Right hindlimb (tissue), 1 donor: ENCODE measurements around the gene STOML1.

ENCODE experiments used
- DNase-seq: peaks from one replicate; pipeline ENCODE4 v3.0.0-alpha.2; 2018

The STOML1 gene

GRCh38 chr15:74019734-74020133 lies 27.6 kb upstream of the STOML1 start:
- DNase-seq, result no peak

DNA sequence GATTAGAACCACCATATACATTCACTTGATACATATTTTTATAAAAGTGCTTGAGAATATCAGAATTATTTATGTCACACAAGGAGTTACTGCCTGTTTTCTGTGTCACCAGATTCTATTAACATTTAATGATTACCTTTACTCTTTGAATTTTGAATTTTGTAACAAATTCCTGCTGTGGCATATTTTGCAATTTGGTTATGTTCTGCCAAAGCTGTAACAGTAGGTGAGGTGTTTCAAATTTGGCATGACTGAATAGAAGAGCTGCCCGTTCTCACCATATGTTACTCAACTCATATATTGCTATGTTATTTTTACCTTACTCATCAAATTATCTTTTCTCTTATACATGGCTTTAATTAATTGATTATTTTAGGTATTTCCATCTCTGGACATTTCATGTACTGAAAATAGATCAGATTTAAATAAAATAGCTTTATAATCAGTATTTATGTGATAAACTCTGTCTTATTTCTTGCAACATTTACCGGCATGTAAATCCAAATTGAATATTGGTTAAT lies 21.3 kb upstream of the STOML1 start:
- DNase-seq, result no peak

DNA sequence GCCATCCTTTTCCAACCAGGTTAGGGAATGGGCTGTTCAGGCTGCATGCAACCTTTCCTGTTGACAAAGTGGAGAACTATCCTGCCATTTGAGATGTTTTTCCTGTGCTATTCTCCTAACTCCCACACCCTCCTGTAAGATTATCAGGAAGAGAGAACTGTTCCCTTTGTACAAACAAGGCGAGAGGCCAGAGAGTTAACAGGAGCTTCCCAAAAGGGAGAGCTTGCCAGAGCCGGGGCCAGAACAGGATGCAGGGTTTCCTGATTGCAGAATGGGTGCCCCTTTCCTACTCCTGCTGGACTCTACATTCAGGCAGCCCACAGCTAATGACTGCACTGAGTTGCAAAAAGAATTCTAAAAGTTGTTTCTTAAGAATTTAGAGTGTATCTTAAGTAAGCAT lies 19.5 kb upstream of the STOML1 start:
- DNase-seq, result no peak

DNA sequence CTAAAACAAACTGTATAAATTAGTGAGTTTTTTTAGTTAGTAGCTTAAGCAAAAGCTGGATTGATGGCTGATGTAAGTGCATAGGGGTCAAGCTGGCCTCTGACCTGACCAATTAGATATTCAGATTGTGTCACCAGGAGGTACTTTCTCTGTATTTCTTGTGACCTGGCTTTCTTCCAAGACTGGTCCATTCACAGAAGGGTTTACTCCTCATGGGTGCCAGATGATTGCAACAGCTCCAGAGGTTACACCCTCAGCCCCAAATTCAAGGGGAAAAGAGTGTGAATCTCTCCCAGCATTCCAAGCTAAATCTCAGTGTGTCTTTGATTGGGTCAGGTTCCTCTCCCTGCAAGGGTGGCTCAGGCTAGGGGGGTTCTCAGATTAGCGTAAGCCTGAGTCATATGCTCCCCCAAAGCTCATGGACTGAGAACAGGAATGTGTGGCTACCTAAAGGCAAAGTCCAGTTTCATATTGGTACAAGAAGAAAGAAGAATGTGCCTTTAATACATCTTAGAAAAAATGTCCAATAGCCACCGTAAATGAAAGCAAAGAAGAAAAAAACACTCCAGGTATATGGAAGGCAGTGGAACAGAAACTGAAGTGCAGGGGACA lies 18.9 kb upstream of the STOML1 start:
- DNase-seq, result no peak

- DNase-seq, result no peak
Measured at GRCh38 chr15:74008901-74009300, 16.8 kb upstream of the STOML1 start.

DNA sequence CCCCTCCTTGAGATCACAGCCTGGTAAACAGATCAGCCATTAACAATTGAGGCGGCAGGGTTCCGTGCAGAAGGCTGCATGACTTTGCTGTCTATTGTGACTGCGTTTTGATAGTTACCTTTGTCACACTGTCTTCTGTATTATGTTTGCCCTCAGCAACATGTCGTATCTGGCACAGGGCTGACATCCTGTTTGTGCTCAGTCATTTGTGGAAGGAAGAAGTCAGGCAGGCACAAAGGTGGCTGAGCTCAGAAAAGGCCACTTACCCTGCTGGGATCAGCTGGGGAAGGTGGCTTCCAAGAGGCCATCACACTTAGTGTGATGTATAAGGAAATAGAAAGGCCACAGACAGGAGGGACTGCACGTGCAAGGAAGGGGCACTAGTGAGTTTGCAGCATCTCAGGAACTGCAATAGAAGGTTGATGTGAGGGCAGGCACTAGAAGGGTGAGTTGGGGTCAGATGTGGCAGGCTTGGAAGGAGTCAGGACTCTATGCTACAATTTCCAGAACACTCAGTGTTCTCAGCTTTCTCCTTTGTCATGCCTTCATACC lies 15.8 kb upstream of the STOML1 start:
- no peak for DNase-seq

- DNase-seq, result no peak
Measured at GRCh38 chr15:74006774-74007639, 14.9 kb upstream of the STOML1 start.

DNA sequence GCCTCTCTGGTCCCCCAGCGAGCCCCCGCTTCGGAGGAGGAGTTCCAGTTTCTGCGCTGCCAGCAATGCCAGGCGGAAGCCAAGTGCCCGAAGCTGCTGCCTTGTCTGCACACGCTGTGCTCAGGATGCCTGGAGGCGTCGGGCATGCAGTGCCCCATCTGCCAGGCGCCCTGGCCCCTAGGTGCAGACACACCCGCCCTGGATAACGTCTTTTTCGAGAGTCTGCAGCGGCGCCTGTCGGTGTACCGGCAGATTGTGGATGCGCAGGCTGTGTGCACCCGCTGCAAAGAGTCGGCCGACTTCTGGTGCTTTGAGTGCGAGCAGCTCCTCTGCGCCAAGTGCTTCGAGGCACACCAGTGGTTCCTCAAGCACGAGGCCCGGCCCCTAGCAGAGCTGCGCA lies 5.9 kb upstream of the STOML1 start:
- no peak for DNase-seq

DNA sequence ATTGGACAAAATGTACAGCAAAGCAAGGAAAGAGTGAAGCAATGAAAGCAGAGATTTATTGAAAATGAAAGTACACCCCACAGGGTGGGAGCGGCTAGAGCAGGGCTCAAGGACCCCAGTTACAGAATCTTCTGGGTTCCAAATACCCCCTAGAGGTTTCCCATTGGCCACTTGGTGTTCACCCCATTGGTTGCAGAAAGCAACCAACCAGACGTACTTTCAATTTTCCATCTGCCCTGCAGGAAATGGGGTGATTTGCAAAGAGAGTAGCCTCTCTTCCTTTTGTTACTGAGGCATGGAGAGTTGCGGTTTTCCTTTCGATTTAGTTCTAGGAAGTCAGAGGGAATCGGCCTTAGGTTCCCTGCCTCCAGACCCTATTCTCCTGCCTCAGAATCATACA lies 4.8 kb upstream of the STOML1 start:
- no peak for DNase-seq

- DNase-seq, result no peak
Measured at GRCh38 chr15:73996267-73996666, 4.2 kb upstream of the STOML1 start.

GRCh38 chr15:73994912-73995622 lies 3.0 kb upstream of the STOML1 start:
- no peak for DNase-seq

GRCh38 chr15:73994413-73994883 lies 2.4 kb upstream of the STOML1 start, which contains the start of gene PML:
Gene PML, plus strand, starts transcription at chr15:73994716. Its CDS starts 97 bp downstream, at chr15:73994813.
- peak; percentile 97 for DNase-seq

DNA sequence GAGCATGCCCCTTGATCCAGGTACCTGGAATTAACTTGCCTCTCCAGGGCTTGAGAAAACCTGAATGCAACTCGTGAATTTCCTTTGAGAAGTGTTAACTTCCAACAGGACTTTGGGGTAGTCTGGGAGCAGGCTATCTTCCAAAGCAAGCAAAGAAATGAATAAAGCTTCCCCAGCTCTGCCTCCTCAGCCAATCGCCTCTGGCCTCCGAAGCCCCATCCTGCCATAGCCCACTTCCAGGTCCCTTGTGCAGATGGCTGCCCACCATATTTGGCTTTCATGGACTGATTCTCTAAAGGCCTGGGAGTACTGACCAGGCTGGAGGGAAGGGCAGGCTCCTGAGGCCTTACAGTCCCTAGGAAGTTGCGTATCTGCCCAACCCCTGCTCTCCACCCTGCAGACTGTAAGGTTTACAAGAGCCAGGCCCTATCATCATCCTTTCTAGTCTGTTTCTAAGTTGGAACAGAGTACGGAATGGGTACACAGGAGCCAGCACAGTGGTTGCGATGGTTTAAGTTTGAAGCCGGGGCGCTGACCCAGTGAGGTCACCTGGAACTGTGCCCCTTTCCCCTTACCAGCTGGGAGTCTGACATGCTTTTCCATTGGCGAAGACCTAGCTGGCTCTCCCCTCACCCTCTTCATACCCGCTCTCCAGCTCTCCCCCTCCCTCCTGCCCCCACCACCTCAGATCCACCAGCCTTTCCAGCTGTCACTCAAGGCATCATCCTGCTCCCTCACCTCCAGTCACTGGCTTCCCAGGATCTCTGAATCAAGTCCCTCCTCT lies 1.3 kb upstream of the STOML1 start:
- DNase-seq, result no peak

GRCh38 chr15:73992594-73992898 lies 451 bp upstream of the STOML1 start:
- no peak for DNase-seq

DNA sequence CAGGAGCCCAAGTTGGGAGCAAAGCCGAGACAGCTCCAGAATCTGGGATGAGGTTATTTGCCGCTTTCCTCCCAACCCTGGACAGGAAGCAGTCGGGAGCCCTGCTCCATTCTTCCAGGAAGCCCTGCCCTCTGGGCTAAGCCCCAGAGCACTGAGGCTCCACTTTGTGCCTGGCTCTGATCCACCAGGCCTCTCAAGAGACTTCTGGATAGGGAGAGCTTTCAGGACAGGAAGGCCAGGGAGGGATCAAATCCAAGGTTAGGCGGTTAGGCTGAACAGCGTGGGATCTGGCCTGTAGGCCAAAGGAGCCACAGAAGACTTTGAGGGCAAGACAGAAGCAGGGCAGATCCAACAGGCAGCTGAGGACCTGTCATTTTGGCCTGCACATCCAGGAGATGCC lies 835 bp downstream of the STOML1 start:
- DNase-seq, result peak; percentile 64

DNA sequence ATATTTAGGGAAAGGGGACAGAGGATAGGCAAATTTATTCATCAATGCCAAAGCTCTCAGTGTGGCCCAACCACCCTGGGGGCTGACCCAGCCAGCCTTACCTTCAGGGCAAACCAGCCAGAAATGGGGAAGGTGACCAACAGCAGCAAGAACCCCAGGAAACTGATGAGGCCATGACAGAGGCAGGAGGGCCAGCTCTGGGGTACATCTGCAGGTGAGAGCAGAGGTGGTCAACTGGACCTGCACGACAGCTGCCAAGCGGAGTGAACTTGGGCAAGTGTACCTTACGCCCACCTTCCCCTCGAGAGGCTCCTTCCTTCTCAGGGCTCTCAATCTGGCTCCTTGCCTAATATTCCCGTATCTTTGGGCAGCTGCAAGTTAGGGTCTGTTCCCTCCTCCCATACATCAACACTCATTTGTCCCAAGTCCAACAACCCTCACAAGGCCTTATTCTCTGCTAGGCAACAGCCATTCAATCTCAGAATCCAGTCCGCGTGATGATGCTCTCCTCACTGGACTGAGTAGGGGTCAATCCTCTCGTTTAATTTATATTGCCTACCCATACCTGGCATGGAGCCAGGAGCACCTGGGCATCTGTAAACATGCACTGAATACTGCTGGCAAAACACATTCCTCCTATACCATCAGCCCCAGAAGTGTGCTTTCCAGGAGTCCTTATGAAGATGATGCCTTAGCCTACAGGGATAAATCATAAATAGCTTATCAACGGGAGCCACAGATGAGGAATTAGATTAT lies 1.7 kb downstream of the STOML1 start:
- no peak for DNase-seq

- DNase-seq, result no peak
Measured at GRCh38 chr15:73989001-73989798, 2.9 kb downstream of the STOML1 start.

GRCh38 chr15:73988445-73988969 lies 3.6 kb downstream of the STOML1 start:
- DNase-seq, result no peak

DNA sequence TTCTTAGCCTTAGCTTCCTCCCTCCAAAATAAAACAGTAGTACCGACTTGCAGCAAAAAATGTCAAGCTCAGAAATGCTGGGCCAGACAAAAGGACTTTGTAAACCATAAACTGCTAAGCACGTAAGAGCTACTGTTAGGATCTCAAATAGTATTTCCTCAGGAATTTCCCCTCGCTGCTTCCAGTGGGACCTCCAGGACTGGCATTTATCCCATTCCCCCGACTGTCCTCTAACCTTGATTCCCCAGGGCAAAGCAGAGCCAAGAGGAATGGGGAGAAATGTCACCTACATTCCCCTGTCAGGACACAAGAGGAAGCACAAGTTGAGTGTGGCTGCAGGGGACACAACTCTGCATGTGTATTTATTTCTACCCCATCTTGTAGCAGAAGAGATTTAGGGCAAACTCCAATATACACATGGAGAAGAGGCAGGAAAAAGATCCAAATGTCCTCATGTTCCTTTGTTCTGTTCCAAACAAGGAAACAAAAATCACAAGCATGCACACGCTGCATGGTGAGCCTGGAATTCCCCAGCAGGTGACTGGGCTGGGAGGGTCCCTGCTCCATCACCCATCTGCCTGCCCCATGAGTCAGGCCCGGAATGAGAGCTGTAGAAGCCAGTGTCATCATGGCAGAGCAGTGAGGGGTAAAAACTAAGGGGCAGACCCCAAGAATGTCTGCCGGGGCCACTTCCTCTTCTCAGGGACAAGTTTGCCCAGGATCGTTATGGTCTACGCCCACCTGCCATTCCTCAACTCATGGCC lies 4.2 kb downstream of the STOML1 start:
- no peak for DNase-seq

DNA sequence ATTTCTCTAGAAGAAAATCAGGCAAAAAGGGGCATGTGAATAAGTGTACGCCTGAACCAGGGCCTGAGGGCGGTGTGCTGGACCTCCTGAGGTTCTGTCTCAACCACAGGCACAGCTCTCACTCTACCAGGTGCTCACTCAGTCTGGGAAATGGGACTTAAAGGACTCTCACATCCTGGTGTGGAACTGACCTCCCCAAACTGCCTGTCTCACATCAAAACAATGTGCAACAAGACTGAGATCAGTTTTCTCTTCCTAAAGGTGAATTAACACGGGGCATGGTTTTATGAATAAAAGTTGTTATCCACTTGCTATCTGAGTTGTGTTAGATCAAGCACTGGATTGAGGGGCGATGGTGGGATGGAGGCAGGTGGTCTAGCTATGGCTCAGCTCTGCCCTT lies 4.8 kb downstream of the STOML1 start:
- no peak for DNase-seq
